C4-2B (cell line): ENCODE measurements around the gene DLG4.

Experiments used
- ZFX ChIP-seq: fragments of 450-650 bp; IDR thresholded peaks from 2 replicates; pipeline ENCODE4 v1.6.1; 2017
- TF ChIP-seq, protein P1 (sequence below): fragments of 450-650 bp; conservative IDR thresholded peaks from 2 replicates; pipeline ENCODE4 v1.5.1; 2017; ENCODE audit warnings: mild to moderate bottlenecking

DNA sequence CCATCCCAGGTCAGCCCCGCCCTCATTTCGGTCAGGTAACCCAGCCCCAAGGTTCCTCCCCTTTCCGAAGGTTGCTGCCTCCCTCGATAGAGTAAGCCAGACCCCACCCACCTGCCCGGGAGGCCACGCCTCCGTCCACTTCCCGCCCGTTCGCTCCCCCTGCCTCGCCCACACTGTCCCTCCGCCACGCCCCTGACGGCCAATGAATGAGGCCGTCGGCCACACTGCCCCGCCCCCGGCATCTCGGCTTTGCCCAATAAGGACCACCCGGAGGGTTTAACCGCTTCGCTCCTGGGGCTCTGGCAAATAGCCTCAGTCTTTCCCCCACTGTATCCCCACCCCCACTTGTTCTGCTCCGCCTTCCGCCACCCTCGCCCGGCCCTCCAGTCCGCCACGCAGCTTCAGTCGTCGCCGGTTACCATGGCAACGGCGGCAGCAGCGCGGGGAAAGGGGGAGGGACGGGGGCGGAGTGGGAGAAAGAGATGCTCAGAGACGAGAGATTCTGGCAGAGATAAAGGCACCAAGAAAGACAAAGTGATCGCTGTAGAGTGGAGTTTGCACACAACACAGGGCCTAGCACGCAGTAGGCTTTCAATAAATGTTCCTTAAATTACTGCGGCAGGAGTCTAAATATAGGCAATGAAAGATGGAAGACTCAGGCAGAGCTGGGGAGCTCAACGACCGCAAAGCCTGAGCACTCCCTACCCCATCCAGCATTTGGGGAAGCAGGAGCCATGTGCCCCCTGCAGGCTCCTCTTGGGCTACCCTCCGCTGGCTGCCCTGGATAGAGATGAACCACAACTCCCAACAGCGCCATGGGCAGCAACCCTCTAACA, 5.1 kb downstream of the DLG4 start:
- TF ChIP-seq, protein P1, sequence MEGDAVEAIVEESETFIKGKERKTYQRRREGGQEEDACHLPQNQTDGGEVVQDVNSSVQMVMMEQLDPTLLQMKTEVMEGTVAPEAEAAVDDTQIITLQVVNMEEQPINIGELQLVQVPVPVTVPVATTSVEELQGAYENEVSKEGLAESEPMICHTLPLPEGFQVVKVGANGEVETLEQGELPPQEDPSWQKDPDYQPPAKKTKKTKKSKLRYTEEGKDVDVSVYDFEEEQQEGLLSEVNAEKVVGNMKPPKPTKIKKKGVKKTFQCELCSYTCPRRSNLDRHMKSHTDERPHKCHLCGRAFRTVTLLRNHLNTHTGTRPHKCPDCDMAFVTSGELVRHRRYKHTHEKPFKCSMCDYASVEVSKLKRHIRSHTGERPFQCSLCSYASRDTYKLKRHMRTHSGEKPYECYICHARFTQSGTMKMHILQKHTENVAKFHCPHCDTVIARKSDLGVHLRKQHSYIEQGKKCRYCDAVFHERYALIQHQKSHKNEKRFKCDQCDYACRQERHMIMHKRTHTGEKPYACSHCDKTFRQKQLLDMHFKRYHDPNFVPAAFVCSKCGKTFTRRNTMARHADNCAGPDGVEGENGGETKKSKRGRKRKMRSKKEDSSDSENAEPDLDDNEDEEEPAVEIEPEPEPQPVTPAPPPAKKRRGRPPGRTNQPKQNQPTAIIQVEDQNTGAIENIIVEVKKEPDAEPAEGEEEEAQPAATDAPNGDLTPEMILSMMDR = peak; percentile 55
- TF ChIP-seq ZFX = no peak
